HCT116 (cell line): ENCODE results near the gene ATAD3C. TPM values are rescaled to one million over a fixed set of nuclear protein-coding genes. Genes with fewer than 3 reads are reported as not detected.
"Not testable (repeated sequence)": the region's sequence is repeated elsewhere in the genome, so short reads cannot be mapped to it uniquely, and the experiment has no call there.

ENCODE experiments used
- ATAC-seq: fragments of 200-7000 bp; cut with Tn5 transposase; 2 replicates; pipeline ENCODE4 v1.9.1; 2020; ENCODE audit warnings: mild to moderate bottlenecking, moderate library complexity
- BruUV-seq: library from RNA; stranded (reverse); fragments of 400-500 nt; replicated peaks from 2 replicates; lab custom pipeline; 2021; lab: Mats Ljungman, UMichigan
- CTCF ChIA-PET: fragments of 300-600 bp; sonication (Branson Sonifier 250); formaldehyde crosslinking; loops from one replicate; lab custom pipeline; 2021; ENCODE audit warnings: antibody characterized with exemption; lab: Charles Lee
- POLR2A ChIA-PET: fragments of 300-600, 350-600 bp; sonication (Branson Sonifier 250); formaldehyde crosslinking; loops from one replicate; lab custom pipeline; 2021; ENCODE audit warnings: antibody characterized with exemption; lab: Charles Lee
- RAD21 ChIA-PET, 2 experiments: fragments of 300-600 bp; sonication (Branson Sonifier 250); formaldehyde crosslinking; loops; one replicate each; lab custom pipeline; 2023; ENCODE audit warnings: low total read pairs in 2 of 2; ENCODE audit not compliant: uncharacterized antibody in 2 of 2, unreplicated experiment in 2 of 2, low non-redundant PET in 1 of 2; lab: Charles Lee
- DNase-seq: peaks from one replicate; pipeline ENCODE4 v3.0.0-alpha.2; 2010; ENCODE audit warnings: low read depth, low spot score
- H2AFZ ChIP-seq: fragments of 200-600 bp; shearing (Covaris generic), sonication (generic); 2 replicates; pipeline ENCODE4 v1.6.1; 2017; ENCODE audit warnings: low read depth, mixed run types, mixed read lengths, antibody characterized with exemption, low read length; ENCODE audit not compliant: poor library complexity, severe bottlenecking
- H3K27ac ChIP-seq: 2 replicates; pipeline ENCODE4 v1.5.1; 2012; ENCODE audit warnings: low read depth, low read length
- H3K27me3 ChIP-seq: fragments of 200-600 bp; sonication (generic); 2 replicates; pipeline ENCODE4 v1.6.1; 2016; ENCODE audit warnings: mixed run types, low read length, mixed read lengths; ENCODE audit not compliant: insufficient read depth
- H3K36me3 ChIP-seq, 2 experiments: fragments of 200-500 bp in 1 of 2; fragments of 200-600 bp in 1 of 2; sonication (Bioruptor generic) in 1 of 2; sonication (generic) in 1 of 2; 2 replicates each; pipeline versions ENCODE4 v1.5.1 to v1.6.1; 2014 to 2016; ENCODE audit warnings: low read length in 2 of 2, inconsistent platforms in 1 of 2, mixed read lengths in 1 of 2, mixed run types in 1 of 2; ENCODE audit not compliant: insufficient read depth in 2 of 2, control insufficient read depth in 1 of 2
- H3K4me1 ChIP-seq, 2 experiments: fragments of 200-600 bp in 1 of 2; sonication (generic) in 1 of 2; 2 replicates each; pipeline versions ENCODE4 v1.5.1 to v1.6.1; 2012 to 2017; ENCODE audit warnings: low read length in 2 of 2, inconsistent platforms in 1 of 2, mild to moderate bottlenecking in 1 of 2, mixed read lengths in 1 of 2, mixed run types in 1 of 2, moderate library complexity in 1 of 2; ENCODE audit not compliant: insufficient read depth in 2 of 2, control insufficient read depth in 1 of 2
- H3K4me2 ChIP-seq: fragments of 200-600 bp; sonication (generic); 2 replicates; pipeline ENCODE4 v1.6.1; 2017; ENCODE audit warnings: mixed run types, low read length, mixed read lengths
- H3K4me3 ChIP-seq, 2 experiments: fragments of 200-600 bp in 1 of 2; sonication (generic) in 1 of 2; replicated peaks in 1 of 2; 2 replicates each; pipeline ENCODE4 v1.5.1; 2011 to 2016; ENCODE audit warnings: low read length in 2 of 2, control low read depth in 1 of 2, low read depth in 1 of 2, mild to moderate bottlenecking in 1 of 2, mixed read lengths in 1 of 2, mixed run types in 1 of 2
- H3K79me2 ChIP-seq: fragments of 200-600 bp; sonication (generic); 2 replicates; pipeline ENCODE4 v1.6.1; 2017; ENCODE audit warnings: mild to moderate bottlenecking, mixed run types, low read length, moderate library complexity, mixed read lengths; ENCODE audit not compliant: insufficient read depth
- H3K9ac ChIP-seq: fragments of 200-600 bp; sonication (generic); 2 replicates; pipeline ENCODE4 v1.6.1; 2016; ENCODE audit warnings: low read length, mixed read lengths
- H3K9me2 ChIP-seq: fragments of 200-600 bp; sonication (generic), shearing (Covaris generic); 2 replicates; pipeline ENCODE4 v1.6.1; 2017; ENCODE audit warnings: mixed run types, mild to moderate bottlenecking, moderate library complexity; ENCODE audit not compliant: insufficient read depth
- H3K9me3 ChIP-seq, 2 experiments: fragments of 200-500 bp in 1 of 2; fragments of 200-600 bp in 1 of 2; sonication (Bioruptor generic) in 1 of 2; sonication (generic) in 1 of 2; 2 replicates each; pipeline ENCODE4 v1.6.1; 2014 to 2017; ENCODE audit warnings: low read length in 2 of 2, mixed read lengths in 2 of 2, inconsistent platforms in 1 of 2, low read depth in 1 of 2, mild to moderate bottlenecking in 1 of 2, mixed run types in 1 of 2, moderate library complexity in 1 of 2; ENCODE audit not compliant: control insufficient read depth in 1 of 2, insufficient read depth in 1 of 2
- H4K20me1 ChIP-seq: fragments of 200-600 bp; sonication (generic), shearing (Covaris generic); 2 replicates; pipeline ENCODE4 v1.6.1; 2017; ENCODE audit warnings: mixed run types, mild to moderate bottlenecking, moderate library complexity; ENCODE audit not compliant: insufficient read depth
- CTCF ChIP-seq, 3 experiments: fragments of 200-600 bp in 1 of 3; sonication (generic) in 1 of 3; IDR thresholded peaks in 2 of 3; conservative IDR thresholded peaks in 1 of 3; 2 replicates each; pipeline ENCODE4 v1.5.1; 2012 to 2017; ENCODE audit warnings: low read depth in 2 of 3, low read length in 2 of 3, antibody characterized with exemption in 1 of 3, borderline replicate concordance in 1 of 3, control low read depth in 1 of 3, mild to moderate bottlenecking in 1 of 3, mixed read lengths in 1 of 3, mixed run types in 1 of 3, moderate library complexity in 1 of 3; ENCODE audit not compliant: insufficient read depth in 1 of 3
- FOSL1 ChIP-seq: IDR thresholded peaks from 2 replicates; pipeline ENCODE4 v1.6.1; 2012; ENCODE audit warnings: low read depth
- MAX ChIP-seq: IDR thresholded peaks from 2 replicates; pipeline ENCODE4 v1.6.1; 2012
- POLR2AphosphoS5 ChIP-seq: IDR thresholded peaks from 2 replicates; pipeline ENCODE4 v1.6.1; 2011; ENCODE audit warnings: mild to moderate bottlenecking, low read depth, low read length, moderate library complexity
- REST ChIP-seq: IDR thresholded peaks from 2 replicates; pipeline ENCODE4 v1.6.1; 2012; ENCODE audit warnings: low read depth
- SIN3A ChIP-seq: IDR thresholded peaks from 2 replicates; pipeline ENCODE4 v1.6.1; 2012; ENCODE audit warnings: low read depth
- ZBTB33 ChIP-seq: IDR thresholded peaks from 2 replicates; pipeline ENCODE4 v1.6.1; 2011; ENCODE audit warnings: mild to moderate bottlenecking, low read length, moderate library complexity; ENCODE audit not compliant: insufficient replicate concordance; ENCODE audit errors: extremely low read depth
- intact Hi-C: fragments of 100-400 bp; cut with micrococcal nuclease; formaldehyde crosslinking; loops from 2 replicates; pipeline ENCODE4 v1.10.0; 2022
- total RNA-seq: library from RNA; stranded (reverse); gene quantifications from one replicate; pipeline ENCODE4 v1.2.1, GENCODE V29; 2021; ENCODE audit not compliant: unreplicated experiment

The ATAD3C gene
- total RNA-seq, 1 experiment from 2014 or later = 0.61 TPM

- TF ChIP-seq REST (no peak), ZBTB33 (peak; percentile 90), SIN3A (peak; percentile 69), FOSL1 (no peak), CTCF (IDR thresholded peaks at IDR 0.05 in 2 of 3, conservative IDR thresholded peaks at IDR 0.05 in 1 of 3; ENCODE audit: borderline replicate concordance in 1 of 3, insufficient read depth in 1 of 3, low read depth in 2 of 3, low read length in 2 of 3) (no peak), POLR2AphosphoS5 (peak; percentile 74), MAX (peak; percentile 81)
- TF ChIP-seq, all 23 proteins: peak for 10
These were observed 62.2 kb downstream of the ATAD3C start, which contains the start of gene ATAD3A (continued) for GRCh38 chr1:1511533-1512285.

- H3K36me3 ChIP-seq, RAD21 ChIA-PET, H2AFZ ChIP-seq, H4K20me1 ChIP-seq, H3K27me3 ChIP-seq, BruUV-seq, H3K9me3 ChIP-seq, DNase-seq, H3K9me2 ChIP-seq, POLR2A ChIA-PET, CTCF ChIA-PET: not testable (repeated sequence)
- H3K4me3 ChIP-seq = peak overlapping the region; percentile 84 to 85
- peaks cover 7 to 13% of the 10 kb centered on the region in 2 experiments; a peak in 3 of 4 replicates for H3K4me1 ChIP-seq
- peaks cover 40% of the 10 kb centered on the region for H3K79me2 ChIP-seq
- intact Hi-C loops = loop anchor here (5.0 kb wide), 1 partner anchor 60 kb away; the partner anchor contains the start of gene SSU72
- H3K27ac ChIP-seq = peak overlapping the region; percentile 95; the same call in 1 of the 2 replicates
- H3K9ac ChIP-seq = peak overlapping the region; percentile 99
- H3K4me2 ChIP-seq = peak overlapping the region; percentile 74
- peak; percentile 13 for ATAC-seq
These were observed 62.9 kb downstream of the ATAD3C start for GRCh38 chr1:1512425-1512824.

GRCh38 chr1:1513675-1514074 lies 64.2 kb downstream of the ATAD3C start:
- DNase-seq, BruUV-seq, RAD21 ChIA-PET, POLR2A ChIA-PET, H3K9ac ChIP-seq, CTCF ChIA-PET, H3K9me3 ChIP-seq, H4K20me1 ChIP-seq, H3K27ac ChIP-seq, ATAC-seq, H3K9me2 ChIP-seq, H3K27me3 ChIP-seq, H2AFZ ChIP-seq: not testable (repeated sequence)
- intact Hi-C loops = loop anchor here (5.0 kb wide), 1 partner anchor 59 kb away; the partner anchor contains the start of gene SSU72
- peaks cover 40% of the 10 kb centered on the region for H3K79me2 ChIP-seq
- H3K36me3 ChIP-seq = peaks cover 6 to 17% of the 10 kb centered on the region in 2 experiments; a peak in 3 of 4 replicates
- peaks cover 7 to 13% of the 10 kb centered on the region in 2 experiments; a peak in 3 of 4 replicates for H3K4me1 ChIP-seq
- peak overlapping the region; percentile 42; the same call in 1 of the 2 replicates for H3K4me2 ChIP-seq
- H3K4me3 ChIP-seq = peak overlapping the region in 1 of 2 experiments; percentile 11; a peak in 1 of 4 replicates
